ENCODE measurements around the gene SEPTIN3. TPM values are rescaled to one million over a fixed set of nuclear protein-coding genes. Genes with fewer than 3 reads are reported as not detected.

Gene SEPTIN3
- polyA plus RNA-seq, 1 donor from 2014 or later, result 167 TPM

GRCh38 chr22:41952713-41953112, 16.5 kb upstream of the SEPTIN3 start:
- H3K36me3 ChIP-seq (ENCODE audit: insufficient read depth, low read length), result no peaks in the 10 kb centered on the region
- TF ChIP-seq, protein P1, sequence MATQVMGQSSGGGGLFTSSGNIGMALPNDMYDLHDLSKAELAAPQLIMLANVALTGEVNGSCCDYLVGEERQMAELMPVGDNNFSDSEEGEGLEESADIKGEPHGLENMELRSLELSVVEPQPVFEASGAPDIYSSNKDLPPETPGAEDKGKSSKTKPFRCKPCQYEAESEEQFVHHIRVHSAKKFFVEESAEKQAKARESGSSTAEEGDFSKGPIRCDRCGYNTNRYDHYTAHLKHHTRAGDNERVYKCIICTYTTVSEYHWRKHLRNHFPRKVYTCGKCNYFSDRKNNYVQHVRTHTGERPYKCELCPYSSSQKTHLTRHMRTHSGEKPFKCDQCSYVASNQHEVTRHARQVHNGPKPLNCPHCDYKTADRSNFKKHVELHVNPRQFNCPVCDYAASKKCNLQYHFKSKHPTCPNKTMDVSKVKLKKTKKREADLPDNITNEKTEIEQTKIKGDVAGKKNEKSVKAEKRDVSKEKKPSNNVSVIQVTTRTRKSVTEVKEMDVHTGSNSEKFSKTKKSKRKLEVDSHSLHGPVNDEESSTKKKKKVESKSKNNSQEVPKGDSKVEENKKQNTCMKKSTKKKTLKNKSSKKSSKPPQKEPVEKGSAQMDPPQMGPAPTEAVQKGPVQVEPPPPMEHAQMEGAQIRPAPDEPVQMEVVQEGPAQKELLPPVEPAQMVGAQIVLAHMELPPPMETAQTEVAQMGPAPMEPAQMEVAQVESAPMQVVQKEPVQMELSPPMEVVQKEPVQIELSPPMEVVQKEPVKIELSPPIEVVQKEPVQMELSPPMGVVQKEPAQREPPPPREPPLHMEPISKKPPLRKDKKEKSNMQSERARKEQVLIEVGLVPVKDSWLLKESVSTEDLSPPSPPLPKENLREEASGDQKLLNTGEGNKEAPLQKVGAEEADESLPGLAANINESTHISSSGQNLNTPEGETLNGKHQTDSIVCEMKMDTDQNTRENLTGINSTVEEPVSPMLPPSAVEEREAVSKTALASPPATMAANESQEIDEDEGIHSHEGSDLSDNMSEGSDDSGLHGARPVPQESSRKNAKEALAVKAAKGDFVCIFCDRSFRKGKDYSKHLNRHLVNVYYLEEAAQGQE (IDR thresholded peaks at IDR 0.05; ENCODE audit: borderline replicate concordance), result no peak
- no peaks in the 10 kb centered on the region for H3K9me2 ChIP-seq (ENCODE audit: insufficient read depth, low read length)
- H3K4me3 ChIP-seq (ENCODE audit: low read length), result peak overlapping the region; percentile 60
- no peaks in the 10 kb centered on the region for H4K20me1 ChIP-seq (ENCODE audit: insufficient read depth)
- no peaks in the 10 kb centered on the region for H3F3A ChIP-seq (ENCODE audit: insufficient read depth, low read length, poor library complexity, severe bottlenecking)
- H3K9me3 ChIP-seq (ENCODE audit: low read length), result no peaks in the 10 kb centered on the region
- no peaks in the 10 kb centered on the region for H3K27me3 ChIP-seq (ENCODE audit: insufficient read depth, low read depth, low read length)
- no peaks in the 10 kb centered on the region for H3K79me2 ChIP-seq (replicated peaks; ENCODE audit: insufficient read depth, low read length)
- peak overlapping the region; percentile 97 for H3K27ac ChIP-seq (ENCODE audit: low read length)
- H3K4me2 ChIP-seq (ENCODE audit: low read length), result peak overlapping the region; percentile 57
- peak overlapping the region; percentile 17 for H2AFZ ChIP-seq (ENCODE audit: low read depth, low read length)
- H3K9ac ChIP-seq (ENCODE audit: low read length), result peak overlapping the region; percentile 73

DNA sequence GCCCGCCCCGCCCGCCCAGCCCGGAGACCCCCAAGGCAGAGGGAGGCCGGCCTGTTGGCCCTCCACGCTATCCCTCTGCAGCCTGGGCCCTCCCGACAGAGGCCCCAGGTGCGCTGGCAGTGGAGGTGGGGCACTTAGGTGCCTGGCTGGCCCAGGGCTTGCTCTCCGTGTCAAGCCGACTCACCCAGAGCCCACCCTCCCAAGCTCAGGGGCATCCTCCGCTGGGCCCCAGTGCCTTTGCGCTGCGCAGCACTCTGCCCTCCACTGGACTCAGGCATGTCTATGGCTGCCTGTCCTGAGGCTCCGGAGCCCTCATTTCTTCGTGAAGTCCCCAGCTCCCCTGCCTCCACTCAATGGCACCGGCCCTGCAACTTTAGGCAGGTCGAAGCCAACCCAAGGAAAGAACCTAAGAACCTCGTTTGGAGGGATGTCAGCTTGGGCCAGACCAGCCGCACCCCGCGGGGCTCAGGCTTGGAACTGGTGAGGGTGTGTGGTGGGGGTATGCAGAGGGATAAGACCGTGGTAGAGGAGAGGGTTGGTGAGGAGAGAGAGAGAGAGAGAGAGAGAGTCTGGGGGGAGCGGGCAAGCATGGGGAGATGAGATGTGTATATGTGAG, 11.2 kb upstream of the SEPTIN3 start:
- no peaks in the 10 kb centered on the region for H3F3A ChIP-seq (ENCODE audit: insufficient read depth, low read length, poor library complexity, severe bottlenecking)
- no peaks in the 10 kb centered on the region for H4K20me1 ChIP-seq (ENCODE audit: insufficient read depth)
- H3K4me2 ChIP-seq (ENCODE audit: low read length), result no peak overlapping the region
- H3K9ac ChIP-seq (ENCODE audit: low read length), result no peak overlapping the region
- no peak overlapping the region for H3K4me3 ChIP-seq (ENCODE audit: low read length)
- H2AFZ ChIP-seq (ENCODE audit: low read depth, low read length), result no peak overlapping the region
- no peaks in the 10 kb centered on the region for H3K9me2 ChIP-seq (ENCODE audit: insufficient read depth, low read length)
- no peak overlapping the region for H3K27ac ChIP-seq (ENCODE audit: low read length)
- no peaks in the 10 kb centered on the region for H3K36me3 ChIP-seq (ENCODE audit: insufficient read depth, low read length)
- H3K79me2 ChIP-seq (replicated peaks; ENCODE audit: insufficient read depth, low read length), result no peaks in the 10 kb centered on the region
- H3K27me3 ChIP-seq (ENCODE audit: insufficient read depth, low read depth, low read length), result no peaks in the 10 kb centered on the region
- no peaks in the 10 kb centered on the region for H3K9me3 ChIP-seq (ENCODE audit: low read length)
- no peak for TF ChIP-seq EZH2 (IDR thresholded peaks at IDR 0.05; ENCODE audit: borderline replicate concordance, insufficient read depth, low read length, poor library complexity, severe bottlenecking)
- TF ChIP-seq TAF1 (IDR thresholded peaks at IDR 0.05; ENCODE audit: low read depth), result no peak
- TF ChIP-seq MXI1 (conservative IDR thresholded peaks at IDR 0.05; ENCODE audit: poor library complexity, severe bottlenecking), result no peak

DNA sequence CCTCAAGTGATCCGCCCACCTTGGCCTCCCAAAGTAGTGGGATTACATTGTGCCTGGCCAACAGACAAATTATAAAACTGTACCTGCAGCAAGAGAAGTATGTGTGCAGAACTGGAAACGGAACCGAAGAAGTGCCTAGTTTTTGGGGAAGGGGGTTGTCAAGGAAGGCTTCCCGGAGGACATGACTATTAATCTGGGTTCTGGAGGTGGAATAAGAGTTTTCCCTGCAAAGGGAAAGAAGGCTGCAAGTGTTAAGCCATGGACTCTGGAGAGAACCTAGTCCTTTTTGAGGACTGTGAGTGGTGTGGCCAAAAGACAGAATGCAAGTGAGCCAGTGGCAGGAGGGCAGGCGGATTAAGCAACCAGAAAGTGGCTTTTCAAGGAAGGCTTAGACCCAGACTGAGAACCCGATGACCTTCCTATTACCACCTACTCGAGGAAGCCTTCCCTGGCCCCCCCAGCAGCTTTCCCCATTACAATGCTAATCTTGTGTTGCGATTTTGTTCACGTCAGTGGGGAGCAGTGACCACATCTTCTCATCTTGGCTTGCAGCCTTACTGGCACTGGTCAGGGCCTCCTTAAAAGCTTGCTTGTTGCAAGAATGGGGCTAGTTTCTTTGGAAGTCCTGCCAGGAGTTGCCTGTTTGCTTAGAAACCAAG, 5.7 kb upstream of the SEPTIN3 start:
- no peaks in the 10 kb centered on the region for H3K9me3 ChIP-seq (ENCODE audit: low read length)
- H2AFZ ChIP-seq (ENCODE audit: low read depth, low read length), result no peak overlapping the region
- H3F3A ChIP-seq (ENCODE audit: insufficient read depth, low read length, poor library complexity, severe bottlenecking), result no peaks in the 10 kb centered on the region
- H3K79me2 ChIP-seq (replicated peaks; ENCODE audit: insufficient read depth, low read length), result no peaks in the 10 kb centered on the region
- TF ChIP-seq, protein P1 (IDR thresholded peaks at IDR 0.05; ENCODE audit: borderline replicate concordance), result no peak
- no peak for TF ChIP-seq POLR2AphosphoS5 (IDR thresholded peaks at IDR 0.05)
- H3K4me3 ChIP-seq (ENCODE audit: low read length), result no peak overlapping the region
- H4K20me1 ChIP-seq (ENCODE audit: insufficient read depth), result no peaks in the 10 kb centered on the region
- no peaks in the 10 kb centered on the region for H3K36me3 ChIP-seq (ENCODE audit: insufficient read depth, low read length)
- no peaks in the 10 kb centered on the region for H3K27me3 ChIP-seq (ENCODE audit: insufficient read depth, low read depth, low read length)
- H3K27ac ChIP-seq (ENCODE audit: low read length), result no peak overlapping the region
- no peaks in the 10 kb centered on the region for H3K9me2 ChIP-seq (ENCODE audit: insufficient read depth, low read length)
- H3K4me2 ChIP-seq (ENCODE audit: low read length), result no peak overlapping the region
- H3K9ac ChIP-seq (ENCODE audit: low read length), result no peak overlapping the region
